GM23338 (cell line): ENCODE measurements around the gene ROR1. TPM values are rescaled to one million over a fixed set of nuclear protein-coding genes. Genes with fewer than 3 reads are reported as not detected.

Experiments
- ATAC-seq: fragments of 200-7000 bp; cut with Tn5 transposase; 3 replicates; pipeline ENCODE4 v1.9.1; 2020
- DNase-seq: peaks from one replicate; pipeline ENCODE4 v3.0.0-alpha.2; 2015; ENCODE audit warnings: low spot score
- H2AFZ ChIP-seq: fragments of 200-600 bp; sonication (generic); 2 replicates; pipeline ENCODE4 v1.8.0; 2016; ENCODE audit warnings: antibody characterized with exemption, mild to moderate bottlenecking, moderate library complexity
- H3F3A ChIP-seq: fragments of 200-600 bp; sonication (generic); replicated peaks from 2 replicates; pipeline ENCODE4 v1.8.0; 2017; ENCODE audit warnings: antibody characterized with exemption, mixed run types, low read depth
- H3K27ac ChIP-seq: fragments of 200-600 bp; sonication (generic); 2 replicates; pipeline ENCODE4 v1.6.1; 2016; ENCODE audit warnings: low read depth
- H3K27me3 ChIP-seq: fragments of 200-600 bp; sonication (generic); 2 replicates; pipeline ENCODE4 v1.8.0; 2016; ENCODE audit warnings: mild to moderate bottlenecking, mixed run types, moderate library complexity; ENCODE audit not compliant: insufficient read depth
- H3K36me3 ChIP-seq: fragments of 200-600 bp; sonication (generic); 2 replicates; pipeline ENCODE4 v1.8.0; 2016; ENCODE audit warnings: mild to moderate bottlenecking; ENCODE audit not compliant: insufficient read depth
- H3K4me1 ChIP-seq: fragments of 200-600 bp; sonication (generic); 2 replicates; pipeline ENCODE4 v1.8.0; 2016; ENCODE audit warnings: mild to moderate bottlenecking, moderate library complexity; ENCODE audit not compliant: insufficient read depth
- H3K4me2 ChIP-seq: fragments of 200-600 bp; sonication (generic); 2 replicates; pipeline ENCODE4 v1.7.1; 2017; ENCODE audit warnings: mixed run types
- H3K4me3 ChIP-seq: fragments of 200-600 bp; sonication (generic); 2 replicates; pipeline ENCODE4 v1.6.1; 2016; ENCODE audit warnings: mixed run types
- H3K79me2 ChIP-seq: fragments of 200-600 bp; sonication (generic); replicated peaks from 2 replicates; pipeline ENCODE4 v1.8.0; 2017; ENCODE audit warnings: mild to moderate bottlenecking; ENCODE audit not compliant: insufficient read depth
- H3K9me2 ChIP-seq: fragments of 200-600 bp; sonication (generic); 2 replicates; pipeline ENCODE4 v1.8.0; 2017; ENCODE audit not compliant: insufficient read depth
- H4K20me1 ChIP-seq: fragments of 200-600 bp; sonication (generic); replicated peaks from 2 replicates; pipeline ENCODE4 v1.8.0; 2017; ENCODE audit warnings: mild to moderate bottlenecking; ENCODE audit not compliant: insufficient read depth
- H3K27ac Mint-ChIP-seq: 2 replicates; pipeline ENCODE4 v1.8.0; 2020; ENCODE audit warnings: inconsistent platforms, mild to moderate bottlenecking, moderate library complexity, mixed read lengths
- H3K27me3 Mint-ChIP-seq: 3 replicates; pipeline ENCODE4 v1.8.0; 2022; ENCODE audit warnings: low read depth, mild to moderate bottlenecking, moderate library complexity, mixed read lengths, inconsistent platforms; ENCODE audit not compliant: insufficient read depth, poor library complexity
- H3K36me3 Mint-ChIP-seq: 3 replicates; pipeline ENCODE4 v1.8.0; 2021; ENCODE audit warnings: low read depth, mild to moderate bottlenecking, inconsistent platforms, moderate library complexity, mixed read lengths
- H3K4me1 Mint-ChIP-seq: 3 replicates; pipeline ENCODE4 v1.8.0; 2020; ENCODE audit warnings: mild to moderate bottlenecking, inconsistent platforms, mixed read lengths
- H3K4me3 Mint-ChIP-seq: 3 replicates; pipeline ENCODE4 v1.8.0; 2021; ENCODE audit warnings: moderate library complexity, mild to moderate bottlenecking, inconsistent platforms, mixed read lengths
- H3K9me3 Mint-ChIP-seq: 3 replicates; pipeline ENCODE4 v1.8.0; 2020; ENCODE audit warnings: moderate library complexity, mild to moderate bottlenecking, inconsistent platforms, mixed read lengths
- CREB1 ChIP-seq: fragments of 250-450 bp; sonication (Bioruptor Pico); IDR thresholded peaks from 2 replicates; pipeline ENCODE4 v1.5.0; 2020; ENCODE audit warnings: low read depth, mild to moderate bottlenecking, moderate library complexity
- EZH2phosphoT487 ChIP-seq: fragments of 200-600 bp; sonication (generic); IDR thresholded peaks from one replicate; pipeline ENCODE4 v1.8.1; 2018; ENCODE audit warnings: antibody characterized with exemption; ENCODE audit not compliant: unreplicated experiment
- JUNB ChIP-seq: IDR thresholded peaks from one replicate; pipeline ENCODE4 v1.6.1; 2016; ENCODE audit warnings: antibody characterized with exemption; ENCODE audit not compliant: unreplicated experiment
- NANOG ChIP-seq: IDR thresholded peaks from 2 replicates; pipeline ENCODE4 v1.6.1; 2016; ENCODE audit warnings: antibody characterized with exemption, borderline replicate concordance
- POLR2AphosphoS5 ChIP-seq: IDR thresholded peaks from 2 replicates; pipeline ENCODE4 v1.6.1; 2016; ENCODE audit warnings: antibody characterized with exemption, low read depth
- STAT1 ChIP-seq: IDR thresholded peaks from one replicate; pipeline ENCODE4 v1.6.1; 2016; ENCODE audit warnings: antibody characterized with exemption; ENCODE audit not compliant: unreplicated experiment
- ZNF114 ChIP-seq: fragments of 250-450 bp; sonication (Bioruptor Pico); IDR thresholded peaks from 2 replicates; pipeline ENCODE4 v1.5.0; 2020; ENCODE audit warnings: mild to moderate bottlenecking, moderate library complexity
- ZNF331 ChIP-seq: fragments of 250-450 bp; sonication (Bioruptor Pico); IDR thresholded peaks from 2 replicates; pipeline ENCODE4 v1.5.0; 2020; ENCODE audit warnings: low read depth, mild to moderate bottlenecking, moderate library complexity
- ZNF462 ChIP-seq: fragments of 250-450 bp; sonication (Bioruptor Pico); IDR thresholded peaks from 2 replicates; pipeline ENCODE4 v1.5.0; 2020; ENCODE audit warnings: mild to moderate bottlenecking, moderate library complexity
- polyA plus RNA-seq: library from polyadenylated mRNA; unstranded; fragments of >200 nt; fragmentation: Nextera tagmentation; extraction: Ambion mirVana; gene quantifications from 2 replicates; pipeline ENCODE4 v1.2.1, GENCODE V29; 2016
- total RNA-seq: library from RNA; depleted of rRNA; stranded (reverse); fragments of >200 nt; shearing (Covaris generic); gene quantifications from 2 replicates; pipeline ENCODE4 v1.2.3, GENCODE V29; 2014
- TF ChIP-seq, protein P1 (sequence below), 2 experiments: fragments of 200-600 bp in 1 of 2; sonication (generic) in 1 of 2; conservative IDR thresholded peaks; 2 replicates each; pipeline versions ENCODE4 v1.5.1 to v1.6.1; 2016 to 2017; ENCODE audit warnings: antibody characterized with exemption in 2 of 2, low read depth in 2 of 2, mild to moderate bottlenecking in 2 of 2, moderate library complexity in 1 of 2

The ROR1 gene
- total and polyA plus RNA-seq, 2 experiments from 2014 or later: 59.7 to 96.0 TPM

DNA sequence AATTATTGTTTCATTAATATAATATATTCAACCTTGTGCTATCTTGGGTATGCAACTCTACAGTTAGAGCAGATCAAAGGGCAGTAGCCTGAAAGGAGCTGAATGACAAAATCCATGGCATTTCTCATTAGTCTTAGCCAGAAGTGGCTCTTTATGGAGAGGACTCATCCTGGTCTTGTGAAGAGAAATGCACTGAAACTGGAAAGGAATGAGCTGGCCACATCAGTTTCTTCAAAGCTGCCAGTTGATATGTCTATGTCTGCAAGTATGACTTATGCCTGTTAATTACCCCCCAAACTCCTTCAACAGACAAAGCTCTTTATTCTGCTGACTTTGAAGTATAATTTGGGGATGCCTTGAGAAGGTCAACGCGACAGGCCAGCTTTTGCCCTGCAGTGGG is 310.6 kb downstream of the ROR1 start:
- ATAC-seq (no peak), DNase-seq (no peak)
- H4K20me1 ChIP-seq: peaks cover 19% of the 10 kb centered on the region
- Mint-ChIP-seq H3K27ac (no peak overlapping the region), H3K27me3 (no peaks in the 10 kb centered on the region), H3K36me3 (no peaks in the 10 kb centered on the region), H3K4me1 (no peaks in the 10 kb centered on the region; the same call in 2 of the 3 replicates), H3K9me3 (no peaks in the 10 kb centered on the region), H3K4me3 (no peak overlapping the region)
- no peak overlapping the region for H3K27ac ChIP-seq
- no peaks in the 10 kb centered on the region for H3K9me2 ChIP-seq
- H3K27me3 ChIP-seq: no peaks in the 10 kb centered on the region
- H3K36me3 ChIP-seq: no peaks in the 10 kb centered on the region
- H3F3A ChIP-seq: no peaks in the 10 kb centered on the region
- TF ChIP-seq ZNF462 (CRISPR knock-in tag) (no peak), EZH2phosphoT487 (no peak), ZNF114 (CRISPR knock-in tag) (no peak), JUNB (no peak), ZNF331 (CRISPR knock-in tag) (no peak), CREB1 (CRISPR knock-in tag) (no peak), NANOG (no peak), STAT1 (no peak), POLR2AphosphoS5 (no peak)
- TF ChIP-seq, protein P1, sequence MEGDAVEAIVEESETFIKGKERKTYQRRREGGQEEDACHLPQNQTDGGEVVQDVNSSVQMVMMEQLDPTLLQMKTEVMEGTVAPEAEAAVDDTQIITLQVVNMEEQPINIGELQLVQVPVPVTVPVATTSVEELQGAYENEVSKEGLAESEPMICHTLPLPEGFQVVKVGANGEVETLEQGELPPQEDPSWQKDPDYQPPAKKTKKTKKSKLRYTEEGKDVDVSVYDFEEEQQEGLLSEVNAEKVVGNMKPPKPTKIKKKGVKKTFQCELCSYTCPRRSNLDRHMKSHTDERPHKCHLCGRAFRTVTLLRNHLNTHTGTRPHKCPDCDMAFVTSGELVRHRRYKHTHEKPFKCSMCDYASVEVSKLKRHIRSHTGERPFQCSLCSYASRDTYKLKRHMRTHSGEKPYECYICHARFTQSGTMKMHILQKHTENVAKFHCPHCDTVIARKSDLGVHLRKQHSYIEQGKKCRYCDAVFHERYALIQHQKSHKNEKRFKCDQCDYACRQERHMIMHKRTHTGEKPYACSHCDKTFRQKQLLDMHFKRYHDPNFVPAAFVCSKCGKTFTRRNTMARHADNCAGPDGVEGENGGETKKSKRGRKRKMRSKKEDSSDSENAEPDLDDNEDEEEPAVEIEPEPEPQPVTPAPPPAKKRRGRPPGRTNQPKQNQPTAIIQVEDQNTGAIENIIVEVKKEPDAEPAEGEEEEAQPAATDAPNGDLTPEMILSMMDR (conservative IDR thresholded peaks at IDR 0.05; ENCODE audit: low read depth in 2 of 2): no peak
- H3K4me1 ChIP-seq: no peaks in the 10 kb centered on the region
- peaks cover 14% of the 10 kb centered on the region; the same call in 1 of the 2 replicates for H3K79me2 ChIP-seq
- no peak overlapping the region for H3K4me3 ChIP-seq
- H2AFZ ChIP-seq: no peak overlapping the region
- H3K4me2 ChIP-seq: no peak overlapping the region
